Large intestine (tissue), 3 donors: ENCODE measurements around the gene DIPK1C. TPM values are rescaled to one million over a fixed set of nuclear protein-coding genes. Genes with fewer than 3 reads are reported as not detected.

Experiments
- DNase-seq, 2 donors: peaks; one replicate each; pipeline versions ENCODE4 v3.0.0 to v3.0.0-alpha.2; 2013
- H3K27ac ChIP-seq: one replicate; pipeline ENCODE4 v1.5.1; 2013; ENCODE audit warnings: low read length
- H3K27me3 ChIP-seq: 2 replicates; pipeline ENCODE4 v1.6.1; 2013; ENCODE audit warnings: low read length; ENCODE audit not compliant: control insufficient read depth, insufficient read depth
- H3K36me3 ChIP-seq: 2 replicates; pipeline ENCODE4 v1.6.1; 2013; ENCODE audit warnings: low read length; ENCODE audit not compliant: control insufficient read depth, insufficient read depth
- H3K4me1 ChIP-seq: one replicate; pipeline ENCODE4 v1.6.1; 2013; ENCODE audit warnings: low read length; ENCODE audit not compliant: control insufficient read depth, insufficient read depth
- H3K4me3 ChIP-seq: one replicate; pipeline ENCODE4 v1.5.1; 2013; ENCODE audit warnings: low read length
- H3K9me3 ChIP-seq: one replicate; pipeline ENCODE4 v1.6.1; 2013; ENCODE audit warnings: mild to moderate bottlenecking, low read depth, low read length, moderate library complexity; ENCODE audit not compliant: control insufficient read depth
- WGBS: methylation state at CpG from one replicate; pipeline ENCODE4 v1.1.5; 2013; ENCODE audit warnings: low lambda C conversion rate; ENCODE audit not compliant: insufficient coverage; 5-methylcytosine and 5-hydroxymethylcytosine counted together
- polyA plus RNA-seq: library from polyadenylated mRNA; unstranded; fragments of 120-200 nt; gene quantifications from one replicate; pipeline ENCODE4 v1.2.1, GENCODE V29; 2013

The DIPK1C gene
- polyA plus RNA-seq, 1 donor = 0.33 TPM

DNA sequence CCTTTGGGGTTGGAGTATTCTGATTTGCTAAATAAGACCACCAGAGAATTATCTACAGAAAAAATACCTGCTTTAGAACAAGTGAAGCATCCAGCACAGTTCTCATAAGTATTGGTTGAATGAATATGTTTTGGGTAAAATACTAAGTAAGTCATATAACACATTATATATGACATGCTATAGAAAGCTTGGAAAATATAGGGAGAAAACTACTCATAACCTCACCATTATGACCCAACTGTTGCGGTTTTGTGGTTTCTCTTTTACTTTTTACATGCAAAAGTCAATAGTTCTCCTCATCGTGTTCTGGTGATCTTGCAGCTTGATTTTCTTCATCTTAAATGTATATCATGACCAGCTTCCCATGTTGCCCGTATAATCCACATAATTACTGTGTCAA is 66.2 kb downstream of the DIPK1C start:
- Histone ChIP-seq H3K27ac (no peak overlapping the region), H3K4me1 (no peaks in the 10 kb centered on the region), H3K9me3 (no peaks in the 10 kb centered on the region), H3K4me3 (no peak overlapping the region), H3K27me3 (no peaks in the 10 kb centered on the region), H3K36me3 (no peaks in the 10 kb centered on the region)
- WGBS = no CpG with 5 or more reads among the region's 3 CpGs
- no peak for DNase-seq

DNA sequence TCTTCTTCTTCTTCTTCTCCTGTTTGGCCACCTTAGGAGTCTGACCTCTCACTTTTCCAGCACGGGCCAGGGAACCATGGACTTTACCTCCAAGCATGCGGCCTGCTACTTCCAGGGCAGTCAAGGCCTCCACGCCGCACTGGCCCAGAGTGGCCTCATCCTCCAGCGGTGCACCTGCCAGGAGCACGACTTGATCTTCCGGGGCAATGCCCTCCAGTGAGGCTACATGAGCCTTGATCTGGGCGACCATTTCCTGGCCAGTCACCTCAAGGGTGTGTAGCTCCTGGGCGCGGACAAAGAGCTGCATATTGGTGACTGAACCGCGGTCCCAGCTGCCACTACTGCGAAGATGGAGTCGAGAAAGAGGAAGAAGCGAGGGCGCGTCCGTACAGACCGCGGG is 67.1 kb downstream of the DIPK1C start:
- no peaks in the 10 kb centered on the region for H3K27me3 ChIP-seq
- WGBS = no CpG with 5 or more reads among the region's 20 CpGs
- H3K27ac ChIP-seq = no peak overlapping the region
- no peaks in the 10 kb centered on the region for H3K36me3 ChIP-seq
- no peak overlapping the region for H3K4me3 ChIP-seq
- DNase-seq = no peak
- no peaks in the 10 kb centered on the region for H3K9me3 ChIP-seq
- no peaks in the 10 kb centered on the region for H3K4me1 ChIP-seq

GRCh38 chr18:74389171-74389927 is 67.8 kb downstream of the DIPK1C start:
- Histone ChIP-seq H3K36me3 (no peaks in the 10 kb centered on the region), H3K9me3 (no peaks in the 10 kb centered on the region), H3K4me1 (no peaks in the 10 kb centered on the region), H3K27ac (no peak overlapping the region), H3K4me3 (no peak overlapping the region), H3K27me3 (no peaks in the 10 kb centered on the region)
- 40% methylated on average over 2 of the region's 6 CpGs for WGBS
- DNase-seq = no peak

DNA sequence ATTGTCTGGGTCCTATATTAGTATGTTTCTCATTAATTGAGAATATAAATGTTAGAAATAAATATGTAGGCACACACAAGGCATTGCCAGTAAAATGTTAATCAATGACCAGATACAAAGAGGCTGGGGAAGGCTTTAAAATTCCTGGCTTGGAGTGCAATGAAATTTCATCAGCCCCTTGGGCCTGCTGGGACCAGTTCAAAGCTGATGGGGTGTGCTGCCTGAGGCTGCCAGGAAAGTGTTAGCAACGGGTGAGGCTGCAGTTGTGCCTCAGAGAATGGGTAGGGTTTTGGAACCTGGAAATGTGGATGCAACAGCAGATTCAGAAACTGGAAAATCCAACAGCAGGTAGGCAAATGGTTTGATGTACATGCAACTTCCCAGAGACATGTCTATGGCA is 68.9 kb downstream of the DIPK1C start:
- Histone ChIP-seq H3K4me1 (no peaks in the 10 kb centered on the region), H3K9me3 (no peaks in the 10 kb centered on the region), H3K27me3 (no peaks in the 10 kb centered on the region), H3K36me3 (no peaks in the 10 kb centered on the region), H3K4me3 (no peak overlapping the region), H3K27ac (no peak overlapping the region)
- no CpG with 5 or more reads among the region's 1 CpG for WGBS
- DNase-seq = no peak

- no peaks in the 10 kb centered on the region for H3K27me3 ChIP-seq
- no peak for DNase-seq
- 84% methylated on average over 4 of the region's 6 CpGs for WGBS
- no peaks in the 10 kb centered on the region for H3K9me3 ChIP-seq
- H3K4me1 ChIP-seq = no peaks in the 10 kb centered on the region
- no peak overlapping the region for H3K4me3 ChIP-seq
- H3K36me3 ChIP-seq = no peaks in the 10 kb centered on the region
- no peak overlapping the region for H3K27ac ChIP-seq
These were observed 69.7 kb downstream of the DIPK1C start for GRCh38 chr18:74387383-74387782.

Other genes with a start within 250 kb of the DIPK1C start
- 112 TPM for gene CYB5A, start 165.3 kb downstream of the DIPK1C start, polyA plus RNA-seq
- gene C18orf63, start 141.5 kb downstream of the DIPK1C start, polyA plus RNA-seq = 0.01 TPM
- 300 TPM for gene CNDP2, start 39.1 kb upstream of the DIPK1C start, polyA plus RNA-seq
- 0.27 TPM for gene CNDP1, start 77.2 kb upstream of the DIPK1C start, polyA plus RNA-seq
- gene ZNF407, start 140.6 kb upstream of the DIPK1C start, polyA plus RNA-seq = 6.6 TPM